HG02840 (cell line): ENCODE measurements around the gene MARK3.

Experiments
- ATAC-seq: cut with Tn5 transposase; IDR thresholded peaks from one replicate; pipeline ENCODE4 v1.9.1; 2021; ENCODE audit warnings: mild to moderate bottlenecking, moderate library complexity, moderate number of reproducible peaks; ENCODE audit not compliant: unreplicated experiment, low FRiP score

MARK3 gene

GRCh38 chr14:103393676-103394626 is 8.7 kb downstream of the MARK3 start:
- ATAC-seq, result no peak

GRCh38 chr14:103395244-103395643 is 10.0 kb downstream of the MARK3 start:
- no peak for ATAC-seq

- no peak for ATAC-seq
Measured at GRCh38 chr14:103396463-103396862, 11.2 kb downstream of the MARK3 start.

GRCh38 chr14:103398427-103399195 is 13.4 kb downstream of the MARK3 start:
- no peak for ATAC-seq

- no peak for ATAC-seq
Measured at GRCh38 chr14:103400537-103400936, 15.3 kb downstream of the MARK3 start.

GRCh38 chr14:103401223-103402214 is 16.3 kb downstream of the MARK3 start:
- no peak for ATAC-seq

- no peak for ATAC-seq
Measured at GRCh38 chr14:103402695-103403094, 17.5 kb downstream of the MARK3 start.

- ATAC-seq, result no peak
Measured at GRCh38 chr14:103404032-103404918, 19.1 kb downstream of the MARK3 start.

- no peak for ATAC-seq
Measured at GRCh38 chr14:103404920-103405319, 19.7 kb downstream of the MARK3 start.

GRCh38 chr14:103408491-103409155 is 23.4 kb downstream of the MARK3 start:
- no peak for ATAC-seq

- no peak for ATAC-seq
Measured at GRCh38 chr14:103416916-103417315, 31.7 kb downstream of the MARK3 start.

GRCh38 chr14:103418481-103418818 is 33.2 kb downstream of the MARK3 start:
- ATAC-seq, result no peak

- ATAC-seq, result no peak
Measured at GRCh38 chr14:103421556-103421955, 36.3 kb downstream of the MARK3 start.

GRCh38 chr14:103423050-103423461 is 37.8 kb downstream of the MARK3 start:
- ATAC-seq, result no peak

GRCh38 chr14:103427485-103428443 is 42.5 kb downstream of the MARK3 start:
- ATAC-seq, result no peak

- ATAC-seq, result no peak
Measured at GRCh38 chr14:103428723-103429556, 43.7 kb downstream of the MARK3 start.

GRCh38 chr14:103430358-103430757 is 45.1 kb downstream of the MARK3 start:
- ATAC-seq, result no peak
